CD1c-positive myeloid dendritic cell (primary cell): ENCODE results near the gene CCSER1.
A peak's percentile ranks its signal among the peaks of the same experiment; 100 is the strongest.
"Not testable (repeated sequence)": the region's sequence is repeated elsewhere in the genome, so short reads cannot be mapped to it uniquely, and the experiment has no call there.

Experiments used
- DNase-seq: peaks from one replicate; pipeline ENCODE4 v3.0.0-alpha.2; 2016; ENCODE audit errors: extremely low spot score

CCSER1 gene

GRCh38 chr4:91037951-91038350 lies 910.8 kb downstream of the CCSER1 start:
- no peak for DNase-seq

- no peak for DNase-seq
Measured at GRCh38 chr4:91057871-91058270, 930.7 kb downstream of the CCSER1 start.

GRCh38 chr4:91058345-91058744 lies 931.2 kb downstream of the CCSER1 start:
- no peak for DNase-seq

- DNase-seq = peak; percentile 7
Measured at GRCh38 chr4:91064157-91064853, 937.1 kb downstream of the CCSER1 start.

GRCh38 chr4:91065117-91065516 lies 937.9 kb downstream of the CCSER1 start:
- no peak for DNase-seq

GRCh38 chr4:91070736-91071135 lies 943.5 kb downstream of the CCSER1 start:
- no peak for DNase-seq

GRCh38 chr4:91076147-91076546 lies 949.0 kb downstream of the CCSER1 start:
- no peak for DNase-seq

GRCh38 chr4:91085961-91086360 lies 958.8 kb downstream of the CCSER1 start:
- no peak for DNase-seq

GRCh38 chr4:91087743-91088142 lies 960.5 kb downstream of the CCSER1 start:
- no peak for DNase-seq

GRCh38 chr4:91089178-91089577 lies 962.0 kb downstream of the CCSER1 start:
- no peak for DNase-seq

- DNase-seq = no peak
Measured at GRCh38 chr4:91092398-91092980, 965.3 kb downstream of the CCSER1 start.

GRCh38 chr4:91094220-91094619 lies 967.0 kb downstream of the CCSER1 start:
- DNase-seq = not testable (repeated sequence)

GRCh38 chr4:91099666-91100065 lies 972.5 kb downstream of the CCSER1 start:
- DNase-seq = no peak

GRCh38 chr4:91108751-91109150 lies 981.6 kb downstream of the CCSER1 start:
- DNase-seq = no peak

- DNase-seq = no peak
Measured at GRCh38 chr4:91111556-91111955, 984.4 kb downstream of the CCSER1 start.

- no peak for DNase-seq
Measured at GRCh38 chr4:91113130-91113706, 986.0 kb downstream of the CCSER1 start.

GRCh38 chr4:91114386-91114785 lies 987.2 kb downstream of the CCSER1 start:
- DNase-seq = no peak

GRCh38 chr4:91116861-91117260 lies 989.7 kb downstream of the CCSER1 start:
- no peak for DNase-seq

GRCh38 chr4:91118597-91118996 lies 991.4 kb downstream of the CCSER1 start:
- no peak for DNase-seq

- DNase-seq = no peak
Measured at GRCh38 chr4:91123742-91124141, 996.5 kb downstream of the CCSER1 start.

- no peak for DNase-seq
Measured at GRCh38 chr4:91127192-91127591, 1000.0 kb downstream of the CCSER1 start.

GRCh38 chr4:91127831-91128230 lies 1000.6 kb downstream of the CCSER1 start:
- DNase-seq = no peak

- DNase-seq = no peak
Measured at GRCh38 chr4:91128519-91128918, 1001.3 kb downstream of the CCSER1 start.
